ENCODE data around the gene ODAD4. TPM values are rescaled to one million over a fixed set of nuclear protein-coding genes. Genes with fewer than 3 reads are reported as not detected.
"Not testable (repeated sequence)": the region's sequence is repeated elsewhere in the genome, so short reads cannot be mapped to it uniquely, and the experiment has no call there.

The ODAD4 gene
- total RNA-seq, 1 donor from 2014 or later, result 2.9 TPM

DNA sequence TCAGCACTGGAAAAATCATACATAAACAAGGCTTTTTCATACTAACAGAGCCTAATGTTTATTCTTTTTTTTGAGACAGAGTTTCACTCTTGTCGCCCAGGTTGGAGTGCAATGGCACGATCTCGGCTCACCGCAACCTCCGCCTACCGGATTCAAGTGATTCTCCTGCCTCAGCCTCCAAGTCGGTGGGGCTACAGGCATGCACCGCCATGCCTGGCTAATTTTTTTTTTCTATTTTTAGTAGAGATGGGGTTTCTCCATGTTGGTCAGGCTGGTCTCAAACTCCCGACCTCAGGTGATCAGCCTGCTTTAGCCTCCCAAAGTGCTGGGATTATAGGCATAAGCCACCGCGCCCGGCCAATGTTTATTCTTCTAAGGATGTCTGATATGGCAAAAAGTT lies 83.3 kb downstream of the ODAD4 start:
- intact Hi-C loops (cut with DNase I); DNase-seq (ENCODE audit: low spot score); ATAC-seq: not testable (repeated sequence)

Other genes with a start within 250 kb of the ODAD4 start
- 891 TPM for gene EIF1, start 241.7 kb upstream of the ODAD4 start, total RNA-seq
- not detected for gene GAST, start 218.3 kb upstream of the ODAD4 start, total RNA-seq
- gene HAP1, start 196.0 kb upstream of the ODAD4 start, total RNA-seq, result 0.09 TPM
- 78.2 TPM for gene JUP, start 143.9 kb upstream of the ODAD4 start, total RNA-seq
- gene P3H4, start 118.7 kb upstream of the ODAD4 start, total RNA-seq, result 12.8 TPM
- 73.3 TPM for gene FKBP10, start 117.6 kb upstream of the ODAD4 start, total RNA-seq
- 34.6 TPM for gene NT5C3B, start 94.4 kb upstream of the ODAD4 start, total RNA-seq
- not detected for gene KLHL10, start 92.8 kb upstream of the ODAD4 start, total RNA-seq
- gene KLHL11, start 65.2 kb upstream of the ODAD4 start, total RNA-seq, result 16.0 TPM
- 139 TPM for gene ACLY, start 11.7 kb upstream of the ODAD4 start, total RNA-seq
- gene CNP, start 36.2 kb downstream of the ODAD4 start, total RNA-seq, result 393 TPM
- gene DNAJC7, start 86.8 kb downstream of the ODAD4 start, total RNA-seq, result 95.0 TPM
- 18.9 TPM for gene NKIRAS2, start 89.5 kb downstream of the ODAD4 start, total RNA-seq
- gene C17orf113, start 120.0 kb downstream of the ODAD4 start, total RNA-seq, result 2.9 TPM
- gene ZNF385C, start 167.9 kb downstream of the ODAD4 start, total RNA-seq, result 3.0 TPM
- 24.8 TPM for gene DHX58, start 182.1 kb downstream of the ODAD4 start, total RNA-seq
- gene KAT2A, start 190.8 kb downstream of the ODAD4 start, total RNA-seq, result 58.0 TPM
- not detected for gene HSPB9, start 192.2 kb downstream of the ODAD4 start, total RNA-seq
- gene RAB5C, start 224.4 kb downstream of the ODAD4 start, total RNA-seq, result 96.1 TPM